22Rv1 (cell line): ENCODE measurements around the gene LONP2.

Source experiments
- H3K27ac ChIP-seq: fragments of 450-650 bp; 2 replicates; pipeline ENCODE4 v1.5.1; 2017
- CTCF ChIP-seq: fragments of 450-650 bp; IDR thresholded peaks from 2 replicates; pipeline ENCODE4 v1.5.1; 2017; ENCODE audit warnings: mild to moderate bottlenecking
- ZFX ChIP-seq: fragments of 450-650 bp; IDR thresholded peaks from 2 replicates; pipeline ENCODE4 v1.6.1; 2017; ENCODE audit warnings: antibody characterized with exemption, borderline replicate concordance

Gene LONP2

DNA sequence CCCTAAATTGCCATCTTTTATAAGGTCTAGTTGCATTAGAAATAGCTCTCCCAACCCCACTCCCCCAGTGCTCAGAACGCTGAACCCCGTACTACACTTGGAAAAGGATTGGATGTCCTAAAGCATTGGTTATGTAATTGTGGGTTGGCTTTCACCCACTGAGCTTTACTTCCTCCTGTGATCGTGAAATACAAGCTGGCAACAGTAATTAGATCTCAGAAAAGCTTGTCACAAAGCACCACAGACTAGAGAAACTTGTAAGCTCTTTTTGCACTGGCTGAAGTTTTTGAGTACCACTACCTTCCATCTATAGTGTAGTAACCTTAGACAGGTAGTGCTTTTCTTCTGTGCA lies 86.7 kb downstream of the LONP2 start:
- no peak overlapping the region for H3K27ac ChIP-seq
- TF ChIP-seq ZFX, result no peak
- TF ChIP-seq CTCF, result no peak

DNA sequence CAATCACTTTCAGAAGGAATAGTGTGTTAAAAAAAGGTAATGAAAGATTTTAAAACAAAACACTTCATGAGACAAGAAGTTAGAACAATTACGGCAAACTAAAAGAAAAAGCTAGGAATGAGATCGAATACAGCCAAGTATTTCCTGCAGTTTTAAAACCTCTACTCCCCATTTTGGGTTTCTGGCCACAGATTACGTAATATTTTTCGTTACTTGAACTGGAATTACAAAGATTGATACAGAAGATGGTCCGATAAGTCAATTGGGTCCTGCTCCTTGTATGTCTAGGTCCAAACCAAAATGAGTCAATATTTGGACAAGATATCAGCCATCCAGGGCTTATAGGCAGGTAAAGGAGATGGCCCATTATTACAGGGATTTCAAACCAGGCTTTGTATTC lies 88.9 kb downstream of the LONP2 start:
- no peak overlapping the region for H3K27ac ChIP-seq
- TF ChIP-seq CTCF, result no peak
- no peak for TF ChIP-seq ZFX

GRCh38 chr16:48334325-48334724 lies 90.2 kb downstream of the LONP2 start:
- TF ChIP-seq CTCF, result peak; percentile 20; the same call in 1 of the 2 replicates
- no peak for TF ChIP-seq ZFX
- no peak overlapping the region for H3K27ac ChIP-seq

DNA sequence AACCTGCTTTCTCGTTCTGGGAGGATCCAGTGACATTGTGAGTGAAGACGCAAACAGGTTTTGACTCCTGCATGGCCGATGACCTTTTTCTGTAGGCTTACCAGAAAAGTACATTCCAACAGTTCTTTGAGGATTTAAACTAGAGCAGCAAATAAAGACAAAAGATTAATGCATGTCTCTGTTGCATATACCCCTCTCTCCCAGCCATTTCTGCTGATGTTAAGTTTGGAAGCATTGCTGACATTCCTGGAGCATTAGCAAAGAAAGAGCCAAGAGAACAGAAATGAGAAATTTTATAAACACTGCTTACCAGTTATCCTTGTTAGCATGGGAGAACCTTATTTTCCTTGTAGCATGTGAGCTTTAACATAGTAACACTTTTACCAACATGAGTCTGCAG lies 91.9 kb downstream of the LONP2 start:
- no peak overlapping the region for H3K27ac ChIP-seq
- TF ChIP-seq ZFX, result no peak

- no peak overlapping the region for H3K27ac ChIP-seq
- no peak for TF ChIP-seq ZFX
- TF ChIP-seq CTCF, result no peak
Measured at GRCh38 chr16:48340054-48340453, 96.0 kb downstream of the LONP2 start.

- no peak for TF ChIP-seq CTCF
- no peak for TF ChIP-seq ZFX
- H3K27ac ChIP-seq, result no peak overlapping the region
Measured at GRCh38 chr16:48342591-48342990, 98.5 kb downstream of the LONP2 start.

- H3K27ac ChIP-seq, result peak overlapping the region; percentile 8; the same call in 1 of the 2 replicates
- TF ChIP-seq CTCF, result no peak
- TF ChIP-seq ZFX, result no peak
Measured at GRCh38 chr16:48347191-48347865, 103.2 kb downstream of the LONP2 start.

DNA sequence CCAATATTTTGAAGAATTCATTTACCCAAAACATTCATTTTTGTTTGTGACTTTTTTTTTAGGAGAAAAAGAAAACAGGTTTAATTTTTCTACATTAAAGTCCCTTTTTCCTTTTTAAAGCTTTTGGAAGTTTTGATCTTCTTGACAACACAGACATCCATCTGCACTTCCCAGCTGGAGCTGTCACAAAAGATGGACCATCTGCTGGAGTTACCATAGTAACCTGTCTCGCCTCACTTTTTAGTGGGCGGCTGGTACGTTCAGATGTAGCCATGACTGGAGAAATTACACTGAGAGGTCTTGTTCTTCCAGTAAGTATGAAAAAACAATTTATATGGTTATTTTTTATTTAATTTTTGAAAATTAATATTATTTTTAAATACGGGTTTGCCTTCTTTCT lies 103.9 kb downstream of the LONP2 start:
- peak overlapping the region; percentile 8; the same call in 1 of the 2 replicates for H3K27ac ChIP-seq
- no peak for TF ChIP-seq ZFX
- no peak for TF ChIP-seq CTCF
